Right kidney (tissue), 1 donor: ENCODE results near the gene SURF6.
A peak's percentile ranks its signal among the peaks of the same experiment; 100 is the strongest.

Source experiments
- DNase-seq: peaks from one replicate; pipeline ENCODE4 v3.0.0-alpha.2; 2016

The SURF6 gene

DNA sequence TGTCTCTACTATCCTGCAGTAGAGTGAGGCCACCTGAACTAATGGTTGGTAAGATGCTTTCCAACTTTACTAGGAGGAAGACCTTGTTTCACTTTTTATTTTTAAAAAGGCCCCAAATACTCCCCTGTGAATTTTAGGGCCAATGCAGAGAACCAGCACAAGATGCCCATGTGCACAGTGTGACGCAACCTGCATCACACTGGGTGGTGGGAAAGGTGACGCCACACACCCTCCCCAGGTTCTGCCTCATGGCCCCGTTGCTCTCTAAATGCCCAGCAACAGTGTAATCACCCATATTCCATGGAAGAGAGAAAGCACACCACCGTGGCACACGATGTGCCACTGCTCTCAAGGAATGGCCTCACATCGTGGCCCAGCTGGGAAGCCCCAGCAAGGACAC, 33.4 kb upstream of the SURF6 start:
- DNase-seq = no peak

GRCh38 chr9:133368249-133368881, 32.4 kb upstream of the SURF6 start:
- no peak for DNase-seq

- DNase-seq = no peak
Observed at GRCh38 chr9:133367778-133368177, 31.8 kb upstream of the SURF6 start.

DNA sequence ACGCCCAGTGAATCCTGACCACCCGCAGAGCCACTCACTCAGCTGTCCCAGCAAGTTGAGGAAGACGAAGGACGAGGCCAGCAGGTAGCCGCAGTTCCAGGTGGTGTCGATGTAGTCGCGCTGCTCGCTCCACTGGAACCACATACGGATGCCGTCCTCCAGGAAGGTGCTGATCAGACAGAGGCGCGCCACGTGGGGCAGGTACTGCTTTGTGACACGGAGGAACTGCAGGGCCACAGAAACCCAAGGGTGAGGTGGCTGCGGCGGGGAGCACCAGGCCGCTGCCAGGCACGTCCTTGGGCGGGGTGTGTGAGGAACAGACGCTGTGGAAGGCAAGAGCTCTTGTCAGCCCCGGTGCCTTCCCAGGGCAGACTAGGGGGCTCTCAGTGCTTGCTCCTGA, 31.2 kb upstream of the SURF6 start:
- no peak for DNase-seq

GRCh38 chr9:133366435-133366834, 30.4 kb upstream of the SURF6 start:
- DNase-seq = no peak

DNA sequence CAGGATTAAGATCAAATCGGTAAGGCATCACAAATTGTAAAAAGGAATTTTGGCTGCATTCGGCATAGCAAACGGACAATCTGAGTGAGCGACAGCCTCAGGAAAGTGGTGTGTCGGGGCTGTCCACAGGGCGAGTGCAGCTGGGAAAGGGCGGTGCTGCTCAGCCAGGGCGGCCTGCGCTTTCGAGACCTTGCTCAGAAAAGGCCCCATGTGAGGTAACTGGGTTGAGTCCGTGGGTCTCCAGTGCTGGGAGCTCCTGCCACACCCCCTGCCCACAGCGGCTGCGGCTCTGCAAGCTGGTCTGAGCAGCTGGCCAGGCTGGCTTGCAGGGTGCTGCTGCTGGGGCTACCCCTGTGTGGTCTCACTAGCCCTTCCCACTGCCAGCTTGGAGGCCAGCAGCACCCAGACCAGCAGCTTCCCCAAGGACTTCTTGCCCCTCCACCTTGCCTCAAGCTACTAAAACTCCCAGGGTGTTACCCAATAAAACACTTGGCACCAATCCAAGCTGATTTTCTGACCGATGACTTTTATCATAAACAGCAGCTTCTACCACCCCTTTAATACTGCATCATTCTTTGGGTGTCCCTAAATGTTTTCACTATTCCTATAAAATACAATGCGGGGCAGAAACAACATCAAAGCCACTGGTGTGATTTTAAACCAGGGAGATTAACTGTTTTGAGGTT, 26.5 kb upstream of the SURF6 start:
- DNase-seq = no peak

GRCh38 chr9:133361507-133362092, 25.6 kb upstream of the SURF6 start:
- DNase-seq = no peak

DNA sequence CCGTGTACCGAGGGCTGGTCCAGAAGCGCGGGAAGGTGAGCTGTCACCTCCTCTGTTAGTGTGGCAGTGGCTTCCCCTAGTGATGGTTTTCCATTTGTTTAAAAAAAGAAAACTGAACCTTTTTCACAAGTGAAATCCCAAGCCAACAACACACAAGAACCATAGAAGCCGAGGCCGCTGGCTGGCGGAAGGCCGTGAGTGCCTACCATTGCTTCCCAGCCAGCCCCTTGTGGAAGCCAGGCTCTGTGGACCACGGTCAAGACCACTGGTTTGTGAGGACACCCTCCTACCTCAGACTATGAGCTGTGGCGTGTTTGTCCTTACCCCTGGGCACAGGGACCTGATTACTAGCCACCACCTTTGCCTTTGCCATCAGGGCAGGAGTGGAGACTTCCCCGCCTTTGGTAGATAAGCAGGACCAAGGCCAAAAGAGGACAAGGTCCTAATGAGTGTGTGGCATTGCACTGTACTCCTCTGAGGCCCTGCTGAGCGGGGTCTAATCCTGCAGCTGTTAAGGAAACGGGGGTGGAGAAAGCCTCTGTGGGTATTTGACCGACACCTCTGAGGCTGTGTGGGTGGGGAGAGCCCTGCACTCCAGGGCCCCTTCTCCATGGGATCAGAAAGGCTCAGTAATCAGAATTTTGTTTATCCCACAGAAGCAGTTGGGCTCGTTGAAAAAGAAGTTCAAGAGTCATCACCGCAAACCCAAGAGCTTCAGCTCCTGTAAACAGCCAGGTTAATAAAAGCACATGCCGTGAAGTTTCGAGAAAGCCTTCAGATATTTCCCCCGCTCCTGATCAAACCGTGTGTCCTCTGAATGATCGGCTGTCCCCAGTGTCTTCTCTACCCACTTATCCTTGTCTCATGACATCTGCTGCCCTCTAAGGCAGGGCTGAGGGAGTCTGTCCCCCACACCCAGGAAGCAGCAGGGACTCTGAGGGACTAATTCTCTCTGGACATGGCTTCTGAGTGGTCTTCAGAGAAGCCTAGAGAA, 24.7 kb upstream of the SURF6 start:
- no peak for DNase-seq

- no peak for DNase-seq
Observed at GRCh38 chr9:133359399-133360175, 23.6 kb upstream of the SURF6 start.

- DNase-seq = no peak
Observed at GRCh38 chr9:133357656-133358055, 21.7 kb upstream of the SURF6 start.

- DNase-seq = peak; percentile 70
Observed at GRCh38 chr9:133356391-133357091, 20.6 kb upstream of the SURF6 start, which contains the start of the genes SURF1 and SURF2. Gene SURF1, minus strand, starts transcription at chr9:133356487. Its CDS starts 34 bp downstream, at chr9:133356453. Gene SURF2, plus strand, starts transcription at chr9:133356550. Its CDS starts 43 bp downstream, at chr9:133356593.

DNA sequence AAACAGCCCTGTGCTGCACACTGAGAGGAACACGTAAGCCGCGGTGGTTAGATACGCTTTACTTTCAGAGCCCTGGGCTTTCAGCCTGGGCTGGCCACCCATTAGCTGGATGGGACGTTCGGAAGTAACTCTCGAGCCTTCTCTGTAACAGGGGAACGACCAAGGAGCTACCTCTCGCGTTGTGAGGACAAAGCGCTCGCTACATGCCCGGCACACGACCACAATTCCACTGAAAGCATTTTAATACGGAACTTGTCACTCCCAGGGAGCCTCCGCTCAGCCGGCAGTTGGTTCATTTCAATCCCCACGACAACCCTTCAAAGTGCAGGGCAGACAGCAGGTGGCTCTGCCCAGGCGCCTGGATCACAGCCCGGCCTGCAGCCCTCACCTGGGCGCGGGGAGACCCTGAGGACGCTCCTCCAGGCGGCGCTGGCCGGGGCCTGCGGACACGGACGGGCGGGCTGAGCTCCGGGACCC, 19.9 kb upstream of the SURF6 start:
- no peak for DNase-seq

- DNase-seq = no peak
Observed at GRCh38 chr9:133354766-133355165, 18.8 kb upstream of the SURF6 start.

DNA sequence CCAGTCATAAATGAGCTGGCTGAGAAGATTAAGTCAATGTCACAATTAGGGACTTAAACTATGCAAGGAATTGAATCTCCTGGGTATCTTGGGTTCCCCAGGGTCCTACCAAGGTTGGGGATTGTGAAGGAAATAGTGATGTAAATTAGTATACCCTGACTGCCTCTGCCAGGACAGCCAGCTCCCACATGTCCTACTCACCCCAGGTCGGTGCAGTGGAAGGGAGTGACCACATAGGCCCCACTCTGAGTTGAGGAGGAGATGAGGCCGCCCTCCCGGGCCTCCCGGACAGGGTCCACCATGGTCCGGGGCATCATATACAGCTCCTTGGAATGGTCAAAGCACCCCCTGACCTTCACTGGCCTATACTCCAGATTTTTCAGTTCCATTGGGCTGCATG, 17.6 kb upstream of the SURF6 start:
- DNase-seq = no peak

GRCh38 chr9:133352635-133353340, 16.8 kb upstream of the SURF6 start:
- DNase-seq = no peak

- no peak for DNase-seq
Observed at GRCh38 chr9:133351908-133352634, 16.1 kb upstream of the SURF6 start.

GRCh38 chr9:133351526-133351907, 15.5 kb upstream of the SURF6 start:
- DNase-seq = no peak

DNA sequence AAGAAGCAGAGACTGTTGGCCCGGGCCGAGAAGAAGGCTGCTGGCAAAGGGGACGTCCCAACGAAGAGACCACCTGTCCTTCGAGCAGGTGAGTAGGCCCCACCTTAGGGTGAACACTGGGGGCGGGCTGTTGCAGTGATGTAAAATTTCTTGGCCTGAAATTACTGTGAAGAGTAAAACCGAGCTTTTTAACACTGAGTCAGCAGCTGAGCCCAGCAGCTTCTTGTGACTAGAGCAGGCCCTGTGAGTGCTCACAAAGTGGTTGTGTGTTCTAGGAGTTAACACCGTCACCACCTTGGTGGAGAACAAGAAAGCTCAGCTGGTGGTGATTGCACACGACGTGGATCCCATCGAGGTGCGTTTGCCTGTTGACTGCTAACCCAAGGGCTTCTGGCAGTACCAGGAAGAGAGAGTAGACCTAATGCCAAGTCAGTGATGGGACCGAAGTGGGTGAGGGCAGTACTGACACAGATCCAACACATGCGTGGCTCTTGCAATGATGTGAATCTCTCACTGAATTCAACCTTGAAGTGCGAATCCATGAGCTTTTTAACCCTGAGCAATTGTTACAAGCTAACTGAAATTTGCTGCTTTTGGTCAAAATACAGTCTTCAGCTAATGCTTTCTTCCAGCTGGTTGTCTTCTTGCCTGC, 14.1 kb upstream of the SURF6 start:
- no peak for DNase-seq
